Stimulated activated CD8-positive, alpha-beta memory T cell treated with anti-CD3 and anti-CD28 coated beads, Interleukin-7, amount 100 ng/mL, for 1 hour (primary cell): ENCODE data around the gene DHRS11.

ENCODE experiments used
- DNase-seq, 2 donors: peaks; one replicate each; pipeline ENCODE4 v3.0.0-alpha.2; 2020; ENCODE audit warnings: low read depth in 2 of 2

The DHRS11 gene

GRCh38 chr17:36614081-36614480, 22.4 kb downstream of the DHRS11 start:
- DNase-seq, result no peak

GRCh38 chr17:36614933-36615332, 23.3 kb downstream of the DHRS11 start:
- DNase-seq, result no peak

- DNase-seq, result no peak
Measured at GRCh38 chr17:36616061-36617029, 24.7 kb downstream of the DHRS11 start.

GRCh38 chr17:36617773-36618172, 26.1 kb downstream of the DHRS11 start:
- DNase-seq, result no peak

GRCh38 chr17:36623281-36623680, 31.6 kb downstream of the DHRS11 start:
- no peak for DNase-seq

GRCh38 chr17:36625188-36625587, 33.5 kb downstream of the DHRS11 start:
- DNase-seq, result no peak

GRCh38 chr17:36627101-36627500, 35.4 kb downstream of the DHRS11 start:
- DNase-seq, result no peak

GRCh38 chr17:36628576-36628975, 36.9 kb downstream of the DHRS11 start:
- no peak for DNase-seq

- DNase-seq, result peak; percentile 62 to 71
Measured at GRCh38 chr17:36629252-36629847, 37.7 kb downstream of the DHRS11 start.

- no peak for DNase-seq
Measured at GRCh38 chr17:36629970-36630502, 38.4 kb downstream of the DHRS11 start.

- no peak for DNase-seq
Measured at GRCh38 chr17:36631022-36631421, 39.3 kb downstream of the DHRS11 start.

GRCh38 chr17:36632916-36633771, 41.5 kb downstream of the DHRS11 start:
- DNase-seq, result no peak

GRCh38 chr17:36640346-36640745, 48.7 kb downstream of the DHRS11 start:
- no peak for DNase-seq

GRCh38 chr17:36640836-36641235, 49.2 kb downstream of the DHRS11 start:
- no peak for DNase-seq

GRCh38 chr17:36641331-36641876, 49.7 kb downstream of the DHRS11 start:
- DNase-seq, result no peak

- DNase-seq, result no peak
Measured at GRCh38 chr17:36641877-36642845, 50.5 kb downstream of the DHRS11 start.

- DNase-seq, result no peak
Measured at GRCh38 chr17:36643086-36643685, 51.5 kb downstream of the DHRS11 start.

GRCh38 chr17:36645422-36645821, 53.7 kb downstream of the DHRS11 start:
- DNase-seq, result no peak

GRCh38 chr17:36647636-36648035, 56.0 kb downstream of the DHRS11 start:
- DNase-seq, result no peak
